ENCODE data around the gene IRS2. TPM values are rescaled to one million over a fixed set of nuclear protein-coding genes. Genes with fewer than 3 reads are reported as not detected.

IRS2 gene
- total RNA-seq, 1 donor from 2014 or later = 42.4 TPM

DNA sequence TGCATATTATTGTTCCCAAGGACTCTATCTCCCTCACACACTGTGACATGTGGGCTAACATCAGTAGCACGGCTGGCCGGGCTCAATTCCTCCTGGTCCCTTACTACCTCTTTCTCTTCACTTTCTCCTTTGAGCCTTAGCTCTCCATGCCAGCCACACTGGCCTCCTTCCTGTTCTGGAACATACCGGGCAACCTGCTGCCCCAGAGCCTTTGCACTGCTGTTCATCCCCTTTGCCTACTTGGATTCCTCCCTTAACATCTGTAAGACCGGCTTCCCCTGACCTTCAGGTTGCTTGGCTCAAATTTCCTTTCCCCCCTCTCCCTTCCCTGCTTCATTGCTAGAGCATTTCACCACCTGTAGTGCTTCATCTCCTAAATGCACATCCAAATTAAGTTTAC is 17.1 kb downstream of the IRS2 start:
- no peak for DNase-seq (ENCODE audit: low spot score in 2 of 2)
- Histone ChIP-seq H3K27me3 (no peaks in the 10 kb centered on the region), H3K4me1 (peaks cover 0 to 13% of the 10 kb centered on the region in 2 donors), H3K4me3 (no peak overlapping the region), H3K36me3 (peaks cover 11 to 60% of the 10 kb centered on the region in 2 donors), H3K9me3 (no peaks in the 10 kb centered on the region), H3K27ac (no peak overlapping the region)
- TF ChIP-seq, protein P1, sequence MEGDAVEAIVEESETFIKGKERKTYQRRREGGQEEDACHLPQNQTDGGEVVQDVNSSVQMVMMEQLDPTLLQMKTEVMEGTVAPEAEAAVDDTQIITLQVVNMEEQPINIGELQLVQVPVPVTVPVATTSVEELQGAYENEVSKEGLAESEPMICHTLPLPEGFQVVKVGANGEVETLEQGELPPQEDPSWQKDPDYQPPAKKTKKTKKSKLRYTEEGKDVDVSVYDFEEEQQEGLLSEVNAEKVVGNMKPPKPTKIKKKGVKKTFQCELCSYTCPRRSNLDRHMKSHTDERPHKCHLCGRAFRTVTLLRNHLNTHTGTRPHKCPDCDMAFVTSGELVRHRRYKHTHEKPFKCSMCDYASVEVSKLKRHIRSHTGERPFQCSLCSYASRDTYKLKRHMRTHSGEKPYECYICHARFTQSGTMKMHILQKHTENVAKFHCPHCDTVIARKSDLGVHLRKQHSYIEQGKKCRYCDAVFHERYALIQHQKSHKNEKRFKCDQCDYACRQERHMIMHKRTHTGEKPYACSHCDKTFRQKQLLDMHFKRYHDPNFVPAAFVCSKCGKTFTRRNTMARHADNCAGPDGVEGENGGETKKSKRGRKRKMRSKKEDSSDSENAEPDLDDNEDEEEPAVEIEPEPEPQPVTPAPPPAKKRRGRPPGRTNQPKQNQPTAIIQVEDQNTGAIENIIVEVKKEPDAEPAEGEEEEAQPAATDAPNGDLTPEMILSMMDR (IDR thresholded peaks at IDR 0.05) = no peak
- intact Hi-C loops (cut with DNase I) = no loop called here

DNA sequence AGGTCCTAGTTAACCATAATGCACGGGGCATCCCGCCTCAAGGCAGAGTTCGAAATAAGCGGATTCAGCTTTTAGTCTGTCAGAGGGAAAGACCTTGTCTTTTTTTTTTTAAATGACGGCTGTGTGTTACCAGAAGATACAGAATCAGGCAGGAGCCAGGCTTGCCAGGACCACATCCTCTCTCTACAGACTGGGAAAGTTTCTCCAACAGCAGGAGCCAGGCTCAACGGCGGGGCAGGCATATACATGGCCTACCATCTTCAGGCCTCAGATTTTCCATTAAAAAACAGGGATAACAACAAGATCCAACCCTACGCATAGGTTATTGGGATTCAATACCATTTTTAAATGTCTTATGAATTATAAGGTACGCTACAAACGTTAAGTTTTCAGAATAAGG is 17.8 kb downstream of the IRS2 start:
- H3K4me3 ChIP-seq = no peak overlapping the region
- no peaks in the 10 kb centered on the region for H3K9me3 ChIP-seq
- no peaks in the 10 kb centered on the region for H3K27me3 ChIP-seq
- TF ChIP-seq, protein P1 (IDR thresholded peaks at IDR 0.05) = no peak
- peaks cover 11 to 63% of the 10 kb centered on the region in 2 donors for H3K36me3 ChIP-seq
- H3K4me1 ChIP-seq = peaks cover 0 to 13% of the 10 kb centered on the region in 2 donors
- no peak for DNase-seq (ENCODE audit: low spot score in 2 of 2)
- intact Hi-C loops (cut with DNase I) = no loop called here
- no peak overlapping the region for H3K27ac ChIP-seq

DNA sequence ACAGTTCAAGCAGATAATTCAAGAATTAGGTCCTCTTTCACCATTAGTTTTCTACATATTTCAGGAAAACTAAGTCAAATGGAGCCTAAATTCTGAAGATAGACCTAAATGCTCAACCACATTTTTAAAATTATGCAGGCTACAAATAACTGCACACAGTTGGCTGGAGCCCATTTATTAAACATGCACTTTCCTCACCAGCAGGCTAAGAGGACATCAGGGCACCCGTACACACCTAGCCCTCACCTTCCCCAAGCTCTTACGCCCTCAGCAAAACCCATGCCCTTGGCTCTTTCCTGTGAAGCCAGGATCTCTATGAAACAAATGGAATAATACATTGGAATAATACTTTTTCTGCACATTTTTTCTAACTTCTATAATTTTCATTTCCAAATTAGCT is 18.2 kb downstream of the IRS2 start:
- DNase-seq (ENCODE audit: low spot score in 2 of 2) = no peak
- H3K4me1 ChIP-seq = peaks cover 0 to 13% of the 10 kb centered on the region in 2 donors
- peaks cover 11 to 67% of the 10 kb centered on the region in 2 donors for H3K36me3 ChIP-seq
- H3K27me3 ChIP-seq = no peaks in the 10 kb centered on the region
- no peak overlapping the region for H3K4me3 ChIP-seq
- intact Hi-C loops (cut with DNase I) = no loop called here
- H3K9me3 ChIP-seq = no peaks in the 10 kb centered on the region
- TF ChIP-seq, protein P1 (IDR thresholded peaks at IDR 0.05) = no peak
- H3K27ac ChIP-seq = no peak overlapping the region

DNA sequence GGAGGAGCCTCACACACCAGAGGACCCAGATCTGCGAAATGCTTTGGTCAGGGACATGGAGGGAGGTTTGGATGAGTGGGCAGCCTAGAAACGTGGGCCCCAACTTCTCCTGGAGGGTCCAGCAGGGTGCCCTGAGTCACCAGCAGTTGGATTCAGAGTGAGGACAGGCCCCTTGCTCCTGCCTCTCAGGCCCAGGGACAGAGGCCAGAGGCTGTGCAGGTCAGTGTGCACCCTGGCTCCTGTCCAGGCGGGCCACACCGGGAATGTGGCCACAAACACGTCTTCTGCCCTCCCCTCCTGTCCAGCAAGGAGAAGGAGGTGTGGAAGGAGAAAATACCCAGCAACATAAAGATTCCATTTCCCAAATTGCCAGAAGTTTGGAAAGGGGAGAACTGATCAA is 19.4 kb downstream of the IRS2 start:
- H3K9me3 ChIP-seq = no peaks in the 10 kb centered on the region
- no peak overlapping the region for H3K4me3 ChIP-seq
- peaks cover 0 to 13% of the 10 kb centered on the region in 2 donors for H3K4me1 ChIP-seq
- H3K27ac ChIP-seq = no peak overlapping the region
- TF ChIP-seq, protein P1 (IDR thresholded peaks at IDR 0.05) = no peak
- no peaks in the 10 kb centered on the region for H3K27me3 ChIP-seq
- DNase-seq (ENCODE audit: low spot score in 2 of 2) = no peak
- intact Hi-C loops (cut with DNase I) = no loop called here
- peaks cover 8 to 74% of the 10 kb centered on the region in 2 donors for H3K36me3 ChIP-seq

DNA sequence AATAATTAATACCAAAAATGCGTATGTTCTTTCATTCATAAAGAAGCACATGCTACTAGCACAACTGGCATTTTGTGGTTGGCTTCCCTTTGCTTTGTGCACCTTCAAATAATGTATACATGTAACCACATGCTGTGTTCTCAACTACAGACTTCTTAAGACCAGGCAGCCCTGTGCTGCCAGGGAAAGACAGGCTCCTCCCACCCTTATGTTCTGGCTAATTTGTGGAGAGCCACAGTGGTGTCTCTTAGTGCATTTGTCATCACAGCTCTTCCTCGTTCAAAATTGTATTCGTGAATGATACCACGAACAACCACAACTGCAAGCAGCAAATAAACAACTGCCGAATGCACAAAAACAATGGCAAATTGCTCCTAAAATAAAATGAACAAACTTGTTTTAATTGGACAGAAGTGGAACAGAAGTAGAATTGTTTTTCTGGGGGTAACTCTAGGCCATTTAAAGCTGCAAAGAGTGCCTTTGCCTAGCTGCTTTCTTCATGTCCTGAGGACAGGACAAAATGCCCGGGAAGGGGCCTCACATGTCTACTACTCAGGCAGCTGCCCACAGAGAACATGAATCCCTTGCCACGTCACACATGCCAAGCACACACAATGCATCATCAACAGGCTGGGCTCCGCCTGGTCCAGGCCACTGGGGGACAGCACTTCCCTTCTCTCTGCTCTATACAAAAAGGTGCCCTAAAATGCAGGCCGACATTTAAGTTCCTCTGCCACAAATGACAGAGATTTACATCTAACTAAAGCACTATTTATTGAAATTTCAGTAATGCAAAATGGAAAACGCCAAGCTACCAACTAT is 21.7 kb downstream of the IRS2 start:
- H3K9me3 ChIP-seq = peaks cover 0 to 6% of the 10 kb centered on the region in 2 donors
- H3K4me3 ChIP-seq = no peak overlapping the region
- no peak overlapping the region for H3K27ac ChIP-seq
- intact Hi-C loops (cut with DNase I) = no loop called here
- H3K4me1 ChIP-seq = peaks cover 0 to 13% of the 10 kb centered on the region in 2 donors
- no peak for DNase-seq (ENCODE audit: low spot score in 2 of 2)
- H3K36me3 ChIP-seq = peaks cover 0 to 72% of the 10 kb centered on the region in 2 donors
- TF ChIP-seq, protein P1 (IDR thresholded peaks at IDR 0.05) = no peak
- no peaks in the 10 kb centered on the region for H3K27me3 ChIP-seq
